SH-SY5Y (cell line): ENCODE data around the gene LAPTM5.

Experiments
- GATA2 ChIP-seq: IDR thresholded peaks from 2 replicates; pipeline ENCODE4 v1.6.1; 2011; ENCODE audit warnings: mild to moderate bottlenecking, low read depth, low read length
- GATA3 ChIP-seq: IDR thresholded peaks from 2 replicates; pipeline ENCODE4 v1.6.1; 2011; ENCODE audit warnings: low read depth, mild to moderate bottlenecking, low read length, moderate library complexity

GRCh38 chr1:30699762-30700161, 57.8 kb downstream of the LAPTM5 start:
- TF ChIP-seq GATA2: no peak
- no peak for TF ChIP-seq GATA3
